Stimulated activated naive CD4-positive, alpha-beta T cell treated with Interleukin-2 at 50 U/mL for 16 hours (primary cell): ENCODE measurements around the gene SH3GL1.

Experiments used
- DNase-seq: peaks from one replicate; lab custom pipeline; 2025; lab: John Stamatoyannopoulos, UW

The SH3GL1 gene

DNA sequence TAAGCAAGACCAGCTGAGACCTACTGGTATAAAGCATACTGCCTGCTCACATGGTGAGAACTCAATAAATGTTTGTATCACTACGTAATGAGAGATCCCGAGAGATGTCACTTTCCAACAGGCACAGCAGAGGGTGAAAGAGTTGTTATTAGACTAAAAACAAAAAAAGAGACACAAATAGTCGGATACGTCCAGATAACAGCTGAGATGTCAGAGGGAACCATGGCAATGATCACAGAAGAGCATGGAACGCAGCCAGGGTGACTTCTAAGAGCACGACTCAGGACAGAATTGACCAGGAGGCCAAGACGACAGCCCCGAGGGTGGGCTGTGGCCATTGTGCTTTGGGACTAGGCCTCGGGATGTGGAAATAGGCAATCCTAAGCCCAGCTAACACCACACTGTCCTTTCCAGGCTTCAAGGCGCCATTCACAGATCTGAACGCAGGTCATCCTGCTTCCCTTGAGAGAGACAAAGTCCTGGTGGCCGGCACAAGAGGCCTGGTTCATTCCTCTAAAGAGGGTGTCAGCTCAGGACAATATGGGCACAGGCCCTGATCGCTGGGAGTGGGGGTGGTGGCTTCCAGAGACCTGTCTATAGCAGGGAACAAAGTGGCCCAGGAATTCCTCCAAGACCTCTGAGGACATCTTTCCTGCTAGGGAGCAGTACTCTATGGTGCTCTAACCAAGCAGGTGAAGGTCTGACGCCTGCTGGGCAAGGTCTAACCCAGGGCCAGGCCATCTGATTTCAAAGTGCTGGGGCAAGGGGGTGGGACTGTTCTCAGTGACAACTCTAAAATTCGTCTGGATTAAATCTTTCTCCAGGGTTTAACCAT lies 3.2 kb downstream of the SH3GL1 start:
- no peak for DNase-seq

DNA sequence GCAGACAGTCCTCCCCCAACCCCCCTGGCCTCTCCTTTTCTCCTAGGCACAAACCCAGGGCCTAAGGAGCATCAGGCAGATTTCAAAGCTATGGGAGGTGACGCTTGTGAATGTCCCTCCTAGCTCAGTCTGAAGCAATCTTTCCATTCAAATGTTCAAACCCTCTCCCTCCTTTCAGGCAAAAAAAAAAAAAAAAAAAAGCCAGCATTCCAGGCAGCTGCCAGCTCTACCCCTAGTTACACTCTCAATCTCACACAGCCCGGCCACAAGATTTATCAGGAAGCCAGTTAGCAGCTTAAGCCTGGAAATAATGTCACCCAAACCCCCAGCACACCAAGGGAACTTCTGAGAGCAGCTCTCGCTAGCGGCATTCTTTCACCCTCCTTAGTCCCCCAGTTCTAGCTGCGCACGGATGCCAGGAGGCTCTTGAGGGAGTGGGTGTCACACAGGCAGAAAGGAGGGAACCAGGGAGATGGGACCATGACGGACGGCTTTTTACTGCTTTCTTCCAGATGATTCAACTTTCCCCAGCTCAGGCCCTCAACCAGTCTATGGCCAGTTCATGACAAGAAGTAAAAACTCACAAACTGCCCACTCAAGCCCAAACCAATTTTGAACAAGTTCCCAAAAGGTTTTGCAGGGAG lies 6.3 kb downstream of the SH3GL1 start:
- DNase-seq: no peak

DNA sequence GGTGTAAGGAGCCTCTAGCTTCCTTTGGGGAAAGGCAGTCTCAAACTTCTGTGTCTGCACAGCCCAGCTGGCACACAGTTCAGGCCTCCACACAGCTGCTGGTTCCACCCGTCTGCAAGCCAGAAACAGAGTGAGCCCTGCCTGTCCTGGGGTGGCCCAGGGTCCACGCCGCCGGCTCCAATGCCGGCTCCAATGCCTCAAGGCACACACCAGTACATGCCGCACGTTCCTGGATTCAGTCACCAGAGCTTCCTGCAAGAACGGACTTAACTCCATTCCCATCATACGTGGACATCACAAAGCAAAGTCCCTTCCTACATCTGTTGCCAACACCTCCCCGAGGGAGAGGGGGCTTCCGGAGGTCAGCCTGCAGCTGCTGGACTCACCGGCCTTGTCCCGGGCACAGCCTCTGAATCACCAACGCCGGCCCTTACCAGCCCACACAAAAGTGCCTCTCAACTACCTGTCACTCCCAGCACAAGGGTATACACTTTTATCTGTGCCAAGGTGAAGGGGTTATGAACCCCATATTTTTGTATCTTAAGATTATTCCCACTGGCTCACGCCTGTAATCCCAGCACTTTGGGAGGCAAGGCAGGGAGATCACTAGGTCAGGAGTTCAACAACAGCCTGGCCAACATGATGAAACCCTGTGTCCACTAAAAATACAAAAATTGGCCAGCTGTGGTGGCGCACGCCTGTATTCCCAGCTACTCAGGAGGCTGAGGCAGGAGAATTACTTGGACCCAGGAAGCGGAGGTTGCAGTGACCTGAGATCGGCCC lies 8.5 kb downstream of the SH3GL1 start:
- no peak for DNase-seq

DNA sequence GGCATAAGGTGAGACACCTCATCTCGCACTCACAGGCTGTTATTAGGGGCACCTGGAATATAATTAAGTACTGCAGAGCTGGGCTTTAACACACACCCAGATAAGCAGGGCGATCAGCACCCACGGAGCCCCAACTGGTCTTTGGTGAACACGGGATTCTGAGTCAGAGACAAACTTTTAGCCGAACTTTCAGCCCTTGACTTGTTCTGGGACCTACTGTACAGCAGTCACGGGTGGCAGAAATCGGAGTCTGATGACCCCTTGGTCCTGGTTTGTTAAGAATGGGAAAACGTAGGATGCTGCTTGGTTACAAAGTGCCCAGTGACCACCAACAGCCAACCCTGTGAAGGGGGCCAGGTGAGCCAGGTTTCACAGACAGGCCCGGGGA lies 9.0 kb downstream of the SH3GL1 start:
- DNase-seq: no peak

DNA sequence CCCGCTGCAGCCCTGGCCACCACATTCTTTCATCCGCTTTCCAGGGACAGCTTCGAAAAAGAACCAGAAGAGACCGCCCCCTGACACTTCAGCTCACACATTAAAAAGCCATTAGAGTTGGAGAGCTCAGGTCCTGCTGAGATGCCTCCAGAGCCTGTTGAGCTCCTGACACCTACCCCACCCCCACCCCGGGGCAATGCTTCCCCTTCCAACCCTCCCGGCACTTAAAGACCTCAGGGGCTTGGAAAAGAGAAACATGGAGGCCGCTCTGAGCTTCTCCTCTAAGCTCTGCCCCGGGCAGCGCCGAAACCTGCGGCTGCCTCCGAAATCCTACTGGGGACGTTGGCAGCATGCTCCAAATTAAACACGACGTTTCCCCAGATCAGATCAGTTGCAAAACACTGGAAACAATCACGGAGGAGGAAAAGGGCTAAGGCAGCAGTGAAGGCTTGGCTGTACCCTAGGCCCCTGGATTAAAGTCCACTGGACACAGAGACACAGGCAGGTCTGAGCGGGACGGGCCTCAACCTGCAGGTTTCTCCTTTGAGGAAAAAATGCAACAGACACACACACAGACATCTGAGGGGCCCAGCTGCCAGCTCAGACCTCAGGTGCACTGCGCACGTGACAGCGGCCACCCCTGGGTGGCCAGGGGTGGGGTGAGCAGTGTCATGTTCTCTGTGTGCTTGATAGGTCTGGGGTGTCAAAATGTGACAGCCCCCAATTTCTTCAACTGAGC lies 9.6 kb downstream of the SH3GL1 start:
- DNase-seq: no peak

DNA sequence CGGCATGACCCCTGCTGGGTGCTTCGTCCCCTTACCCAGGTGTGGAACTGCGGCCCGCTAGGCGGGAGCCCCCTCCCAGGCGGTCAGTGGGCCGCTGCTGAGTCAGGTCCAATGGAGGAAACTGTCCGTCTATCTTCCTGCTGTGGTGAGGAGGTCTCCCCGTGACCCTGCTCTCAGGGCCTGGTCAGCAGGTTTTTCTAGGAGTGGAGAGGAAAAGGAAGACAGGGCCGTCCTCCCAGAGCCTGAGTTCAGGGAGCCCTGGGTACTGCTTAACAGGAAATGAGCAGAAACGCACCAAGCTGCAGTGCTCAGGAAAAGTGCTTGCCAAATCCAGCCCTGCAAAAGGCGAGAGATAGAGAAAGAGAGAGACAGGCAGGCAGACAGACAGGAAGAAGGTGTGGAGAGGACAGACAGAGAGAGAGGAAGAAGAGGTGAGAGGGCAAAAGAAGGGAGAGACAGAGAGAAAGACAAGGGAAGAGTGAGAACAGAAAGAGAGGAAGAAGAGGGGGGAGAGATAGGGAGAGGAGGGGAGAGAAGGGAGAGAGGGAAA lies 10.3 kb downstream of the SH3GL1 start:
- no peak for DNase-seq

DNA sequence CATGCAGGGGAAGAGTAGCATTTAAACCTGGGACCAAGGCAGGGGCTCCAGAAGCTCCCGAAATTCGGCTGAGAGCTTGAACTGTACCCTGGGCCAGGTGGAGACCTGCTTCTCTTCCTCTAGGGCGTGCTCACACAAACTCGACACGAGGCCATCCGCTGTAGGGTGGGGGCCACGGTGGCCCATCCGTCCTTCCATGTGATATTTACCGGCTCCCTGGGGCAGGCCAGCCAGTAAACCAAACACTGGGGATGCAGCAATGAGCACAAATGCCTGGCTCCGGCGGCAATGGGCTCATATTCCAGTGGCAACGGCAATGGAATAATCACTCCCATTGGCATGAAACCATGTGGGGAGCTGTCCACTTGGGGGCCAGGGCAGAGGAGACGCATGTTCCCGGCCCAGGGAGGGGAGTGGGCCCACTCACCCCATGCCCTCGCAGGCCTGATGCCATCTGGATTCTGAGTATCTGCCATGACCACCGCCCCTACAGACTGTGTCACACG lies 10.8 kb downstream of the SH3GL1 start:
- no peak for DNase-seq

DNA sequence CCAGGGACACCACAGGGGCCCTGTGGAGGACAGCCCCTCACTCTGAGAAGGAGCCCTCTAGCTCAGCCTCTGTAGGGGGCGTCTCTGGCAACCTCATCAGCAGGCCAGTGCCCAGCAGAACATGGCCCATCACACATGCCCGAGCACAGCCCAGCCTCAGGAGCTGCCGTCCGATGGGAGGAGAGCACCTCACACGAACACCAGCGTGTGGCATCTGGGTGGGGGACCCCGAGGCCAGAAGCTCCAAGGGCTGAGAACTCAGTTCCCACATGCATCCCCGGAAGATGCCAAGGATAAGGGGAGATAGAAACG lies 11.3 kb downstream of the SH3GL1 start:
- DNase-seq: no peak

DNA sequence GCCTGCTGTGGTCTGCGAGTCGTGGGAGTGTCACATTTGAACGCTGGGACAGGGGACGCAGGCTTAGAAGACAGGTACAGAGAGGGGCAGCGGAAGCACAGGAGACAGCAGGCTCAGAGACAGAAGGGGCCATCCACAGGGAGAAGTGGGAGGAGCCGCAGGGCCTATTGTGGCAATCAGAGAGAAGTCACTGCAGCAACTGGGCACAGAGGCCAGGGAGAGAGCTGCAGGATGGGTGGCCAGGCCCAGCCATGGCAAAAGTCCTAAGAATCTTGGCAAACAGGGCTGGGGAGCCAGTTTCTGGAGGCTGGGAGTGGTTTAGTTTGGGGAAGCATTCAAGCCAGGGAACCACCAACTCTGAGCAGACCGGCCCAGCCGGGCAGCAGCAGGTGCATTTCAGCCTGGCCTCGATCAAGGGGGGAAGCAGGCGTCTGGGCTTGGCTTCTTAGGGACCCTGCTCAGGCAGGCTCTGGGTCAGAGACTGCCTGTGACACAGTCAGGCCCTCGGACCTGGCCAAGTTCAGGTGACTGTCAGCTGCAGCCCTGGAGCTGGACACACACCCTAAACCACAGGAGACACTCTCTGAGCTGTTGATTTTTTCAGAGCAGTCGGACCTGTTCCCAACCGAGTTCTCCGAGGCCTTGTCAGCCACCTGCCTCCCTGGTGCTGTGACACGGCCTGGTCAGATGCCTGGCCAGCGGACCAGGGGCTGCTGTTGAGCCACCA lies 11.8 kb downstream of the SH3GL1 start:
- DNase-seq: no peak

DNA sequence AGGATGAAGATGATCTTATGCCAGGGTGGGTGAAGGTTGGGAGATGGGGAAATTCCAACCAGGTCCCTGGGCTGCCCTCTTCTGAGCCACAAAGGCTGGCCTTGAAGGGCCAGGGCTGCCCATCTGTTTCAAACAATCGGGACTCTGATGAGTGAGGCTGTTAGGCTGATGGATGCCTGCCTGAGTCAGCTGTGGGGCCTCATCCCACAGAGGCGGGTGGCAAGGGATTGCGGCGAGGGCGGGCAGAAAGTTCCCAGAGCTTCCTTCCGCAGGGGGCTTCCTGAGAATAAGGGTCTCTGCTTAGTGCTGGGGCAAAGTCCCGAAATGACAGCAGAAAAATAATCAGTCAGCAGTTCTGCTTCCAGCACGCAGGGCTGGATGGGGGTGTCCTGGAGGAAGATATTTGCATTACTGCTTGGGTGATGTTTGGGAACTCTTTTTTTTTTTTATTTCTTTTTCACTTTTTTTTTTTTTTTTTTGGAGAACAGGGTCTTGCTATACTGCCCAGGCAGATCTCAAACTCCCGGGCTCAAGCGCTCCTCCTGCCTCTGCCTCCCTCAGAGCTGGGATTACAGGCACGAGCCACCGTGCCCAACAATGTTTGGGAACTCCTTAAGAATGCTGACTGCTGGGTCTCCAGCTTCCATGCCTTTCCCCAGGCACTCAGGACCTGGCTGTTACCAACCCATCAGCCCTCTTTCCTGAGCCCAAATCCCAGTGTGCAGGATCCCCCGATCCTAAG lies 14.1 kb downstream of the SH3GL1 start:
- DNase-seq: no peak

DNA sequence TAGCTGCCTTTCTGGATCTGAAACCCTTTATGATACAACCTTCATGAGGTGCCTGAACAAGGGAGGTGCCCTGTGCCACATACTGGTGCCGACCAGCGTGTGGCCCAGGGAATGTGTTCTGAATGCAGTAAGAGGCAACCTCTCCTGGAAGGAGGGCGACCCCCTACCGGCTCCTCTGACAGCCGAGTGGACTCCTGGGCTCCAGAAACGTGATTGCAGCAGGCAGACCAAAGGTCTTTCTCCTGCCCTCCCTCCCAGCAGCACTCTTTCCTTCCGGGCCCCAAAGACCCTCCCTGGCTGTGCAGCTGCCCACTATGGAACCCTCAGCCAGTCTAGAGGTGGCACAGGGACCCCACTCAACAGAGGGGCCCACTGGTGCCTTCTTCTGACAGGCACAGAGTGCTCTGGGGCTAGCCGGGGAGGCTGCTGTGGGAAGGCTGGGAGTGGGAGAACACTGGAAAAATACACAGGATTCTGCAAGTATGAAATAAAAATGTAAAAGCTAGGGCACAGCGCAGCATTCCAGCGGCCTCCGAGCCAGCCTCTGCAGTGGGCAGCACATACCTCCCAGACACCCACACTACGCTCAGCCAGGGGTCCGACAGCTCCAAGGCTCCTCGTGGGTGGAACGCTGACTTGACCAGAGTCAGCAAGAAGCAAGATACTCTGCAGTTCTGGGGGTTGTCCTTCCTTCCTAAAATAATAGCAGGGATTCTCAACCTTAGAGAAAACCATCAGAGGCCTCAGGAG lies 14.9 kb downstream of the SH3GL1 start:
- no peak for DNase-seq

DNA sequence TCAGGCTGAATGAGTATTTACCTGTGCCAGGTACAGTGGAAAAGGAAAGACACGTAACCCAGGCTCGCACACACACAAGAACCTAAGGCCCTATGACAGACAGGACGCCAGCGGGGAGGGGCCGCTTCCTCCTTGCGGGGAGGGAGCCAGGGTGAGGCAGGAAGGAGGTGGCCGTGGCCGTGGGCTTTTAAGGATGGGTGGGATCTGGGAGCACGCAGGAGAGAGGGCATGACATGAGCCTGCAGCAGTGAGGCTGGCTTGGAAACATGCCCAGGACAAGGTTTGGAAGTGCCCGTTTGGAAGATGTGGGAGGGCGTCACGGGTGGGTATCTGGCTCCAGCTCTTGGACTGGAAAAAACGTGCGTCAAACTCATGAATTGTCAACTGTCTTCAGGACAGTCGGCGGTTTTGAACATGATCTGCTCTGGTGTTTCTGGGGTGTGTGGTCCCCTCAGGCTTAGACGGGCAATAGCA lies 20.1 kb downstream of the SH3GL1 start:
- DNase-seq: peak; percentile 22

DNA sequence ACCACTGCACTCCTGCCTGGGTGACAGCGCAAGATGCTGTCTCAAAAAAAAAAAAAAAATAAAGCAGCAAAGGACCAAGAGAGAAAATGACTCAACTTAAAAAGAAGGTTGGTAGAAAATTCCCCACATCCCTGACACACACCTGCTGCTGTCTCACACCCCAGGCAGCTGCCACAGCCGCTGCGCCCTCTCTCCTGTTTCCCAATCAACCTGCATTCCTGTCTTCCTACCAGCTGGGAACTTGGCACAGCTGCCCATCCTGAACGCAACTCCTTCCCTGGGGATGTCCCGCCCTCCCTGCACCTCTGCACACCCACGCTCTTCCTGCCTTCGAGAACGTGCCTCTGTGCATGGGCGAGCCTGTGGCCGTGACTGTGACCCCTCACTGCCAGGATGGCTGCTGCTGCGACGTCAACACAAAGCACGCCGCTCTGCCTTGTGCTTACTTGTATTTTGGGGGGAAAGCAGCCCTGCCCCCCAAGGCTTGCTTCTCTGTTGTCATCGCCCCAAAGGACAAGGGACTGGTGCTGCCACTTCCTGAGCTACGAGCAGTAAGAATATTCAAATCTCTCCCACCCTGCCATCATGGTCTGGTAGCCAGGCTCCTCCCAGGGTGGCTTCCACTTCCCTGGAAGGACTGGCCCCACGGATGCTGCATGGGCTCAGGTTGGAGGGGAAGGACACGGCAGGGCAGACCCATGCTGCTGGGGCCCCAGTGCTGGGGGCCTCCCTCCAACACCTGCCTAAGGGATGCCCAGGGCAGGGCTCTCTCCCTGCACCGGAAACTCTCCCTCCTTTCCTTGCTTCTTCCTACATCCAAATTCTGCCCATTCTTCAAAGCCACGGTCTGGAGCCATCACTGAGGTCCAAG lies 20.7 kb downstream of the SH3GL1 start:
- DNase-seq: peak; percentile 28

DNA sequence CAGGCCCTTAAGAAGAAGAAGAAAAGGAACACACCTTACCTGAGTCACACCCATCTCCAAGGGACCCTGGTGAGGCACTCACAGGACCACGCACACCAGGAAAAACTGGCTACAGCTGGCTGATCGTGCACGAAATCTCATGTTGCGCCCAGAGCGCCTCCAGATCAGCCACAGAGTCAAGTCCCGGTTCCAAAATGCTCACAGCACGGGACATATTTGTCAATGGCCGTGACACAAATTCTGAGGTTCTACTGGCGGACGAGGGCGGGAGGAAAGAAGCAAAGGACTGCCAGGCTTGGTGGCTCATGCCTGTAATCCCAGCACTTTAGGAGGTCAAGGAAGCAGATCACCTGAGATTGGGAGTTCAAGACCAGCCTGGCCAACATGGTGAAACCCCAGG lies 21.5 kb downstream of the SH3GL1 start:
- no peak for DNase-seq

DNA sequence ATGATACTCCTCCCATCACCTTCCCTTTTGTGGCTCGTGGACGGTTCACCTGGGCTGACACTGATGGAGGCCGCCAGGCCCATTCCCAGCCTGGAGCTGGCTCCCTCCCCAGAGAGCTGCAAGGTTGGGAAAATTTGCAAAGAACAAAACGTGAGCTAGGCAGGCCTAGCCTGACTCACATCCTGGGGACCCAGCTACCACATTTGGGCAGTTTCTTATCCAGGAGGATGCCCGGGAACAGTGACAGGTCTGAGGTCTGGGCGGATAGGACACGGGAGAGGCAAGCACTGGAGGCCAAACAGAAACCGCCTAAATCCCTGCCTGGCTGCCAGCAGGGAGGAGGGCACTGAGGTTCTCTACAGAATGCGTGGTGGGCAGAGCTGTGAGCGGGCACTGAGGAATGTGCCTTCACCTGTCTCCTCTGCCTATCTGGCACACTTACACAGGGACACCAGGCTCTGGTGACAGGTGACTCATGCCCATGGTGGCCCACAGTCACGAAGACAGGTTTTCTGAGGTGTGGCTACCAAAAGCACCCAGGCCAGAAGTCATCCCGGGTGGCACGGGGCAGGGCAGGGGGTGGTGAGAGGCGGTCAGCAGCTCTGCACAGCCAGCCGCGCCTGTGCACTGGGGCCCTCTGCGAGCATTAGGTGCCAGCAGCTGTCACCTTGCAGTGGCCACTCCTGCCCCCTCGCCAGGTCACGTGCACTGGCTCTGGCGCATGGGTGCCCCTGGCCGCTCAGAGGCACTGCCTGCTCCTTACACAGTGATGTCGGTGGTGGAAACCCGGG lies 23.2 kb downstream of the SH3GL1 start:
- DNase-seq: no peak

DNA sequence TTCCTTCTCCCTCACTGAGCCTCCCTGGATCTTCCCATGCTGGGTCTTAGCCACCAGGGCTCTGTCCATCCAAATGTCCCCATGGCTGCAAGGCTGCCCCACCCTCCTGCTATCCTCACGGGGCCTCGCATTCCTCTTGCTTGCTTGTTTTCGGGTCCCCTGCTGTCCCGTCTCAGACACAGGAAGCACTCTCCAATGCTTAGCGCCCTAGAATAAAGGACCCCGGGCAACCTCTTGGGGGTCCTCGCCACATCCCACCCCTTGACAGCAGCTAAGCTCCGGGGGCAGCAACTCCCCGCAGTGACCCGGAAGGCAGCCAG lies 23.7 kb downstream of the SH3GL1 start:
- no peak for DNase-seq

DNA sequence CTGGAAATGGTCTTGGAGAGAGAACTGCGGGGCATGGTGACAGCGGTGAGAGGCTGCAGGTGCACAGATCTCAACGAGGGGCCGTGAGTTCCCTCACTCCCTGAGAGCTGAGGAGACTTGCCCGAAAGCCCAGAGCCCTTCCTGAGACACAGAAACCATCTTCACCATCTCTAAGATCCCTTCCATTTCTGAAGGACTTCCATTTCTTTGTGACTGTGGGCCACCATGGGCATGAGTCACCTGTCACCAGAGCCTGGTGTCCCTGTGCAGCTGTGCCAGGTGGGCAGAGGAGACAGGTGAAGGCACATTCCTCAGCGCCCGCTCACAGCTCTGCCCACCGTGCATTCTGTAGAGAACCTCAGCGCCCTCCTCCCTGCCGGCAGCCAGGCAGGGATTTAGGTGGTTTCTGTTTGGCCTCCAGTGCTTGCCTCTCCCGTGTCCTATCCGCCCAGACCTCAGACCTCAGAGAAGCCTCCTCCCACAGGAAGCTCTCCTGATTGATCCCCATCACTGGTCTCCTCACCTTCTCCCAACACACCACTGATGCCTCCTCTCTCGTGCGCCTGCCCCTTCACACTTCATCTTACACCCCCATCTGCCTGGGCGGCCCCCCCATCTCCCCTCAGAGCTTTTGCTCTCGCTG lies 24.2 kb downstream of the SH3GL1 start:
- no peak for DNase-seq
